Central memory CD4-positive, alpha-beta T cell (primary cell): ENCODE results near the gene TMEM183A.

Source experiments
- DNase-seq: peaks from one replicate; pipeline ENCODE4 v3.0.0; 2022

TMEM183A gene

DNA sequence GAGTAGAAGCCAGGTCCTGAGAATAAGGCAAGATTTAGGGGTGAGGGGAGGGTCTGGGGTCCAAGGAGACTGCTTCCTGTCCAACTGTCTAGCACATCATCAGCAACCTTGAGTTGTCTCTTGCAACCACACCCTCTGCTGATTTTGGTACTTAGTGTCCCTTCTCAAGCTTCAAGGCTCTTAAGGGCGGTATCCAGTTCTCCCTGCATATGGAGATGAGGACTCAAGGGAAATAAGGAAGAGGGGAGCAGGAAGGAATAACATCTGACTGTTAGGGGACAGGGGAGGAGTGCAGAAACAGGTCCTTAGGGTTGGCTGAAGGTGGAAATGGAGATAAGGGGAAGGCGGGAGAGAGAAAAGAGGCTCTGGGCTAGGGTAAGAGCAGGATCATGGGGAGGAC is 66.3 kb downstream of the TMEM183A start:
- no peak for DNase-seq
